ENCODE data around the gene SLC4A2.

DNA sequence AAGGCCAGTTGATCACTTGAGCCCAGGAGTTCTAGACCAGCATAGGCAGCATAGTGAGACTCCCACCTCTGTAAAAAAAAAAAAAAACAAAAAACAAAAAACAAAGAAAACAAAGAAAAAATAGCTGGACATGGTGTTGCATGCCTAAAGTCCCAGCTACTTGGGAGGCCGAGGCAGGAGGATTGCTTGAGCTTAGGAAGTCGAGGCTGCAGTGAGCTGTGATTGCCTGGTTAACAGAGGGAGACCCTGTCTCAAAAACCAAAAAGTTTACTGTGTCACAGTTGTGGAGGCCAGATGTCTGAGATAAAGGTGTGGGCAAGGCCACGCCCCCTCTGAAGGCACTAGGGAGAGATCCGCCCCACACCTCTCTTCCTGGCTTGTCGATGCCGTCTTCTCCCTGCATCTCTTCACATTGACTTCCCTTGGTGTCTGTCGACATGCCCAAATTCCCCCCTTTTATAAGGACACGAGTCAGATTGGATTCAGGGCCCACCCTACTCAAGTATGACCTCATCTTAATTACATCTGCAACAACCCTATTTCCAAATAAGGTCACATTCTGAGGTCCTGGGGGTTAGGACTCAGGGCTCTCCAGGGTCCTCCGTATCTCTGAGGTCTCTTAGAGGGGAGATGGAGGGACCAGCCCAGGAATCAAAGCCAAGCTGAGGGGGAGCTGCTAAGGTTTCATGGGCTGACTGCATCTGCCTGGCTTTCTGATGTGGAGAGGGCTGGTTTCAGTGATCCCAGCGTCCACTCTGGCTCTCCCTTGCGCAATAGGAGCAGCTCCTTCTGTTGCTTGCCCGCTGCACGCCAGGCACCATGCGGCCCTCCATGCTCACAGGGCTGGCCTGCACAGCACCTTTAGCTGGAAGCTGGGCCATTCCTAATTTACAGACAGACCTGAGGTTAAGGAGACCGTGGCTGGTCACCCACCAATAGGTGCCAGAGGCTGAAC is 50.0 kb downstream of the SLC4A2 start:
- TF ChIP-seq CTCF (IDR thresholded peaks at IDR 0.05; ENCODE audit: low read depth, low read length) (no peak), EZH2phosphoT487 (IDR thresholded peaks at IDR 0.05; ENCODE audit: low read depth) (no peak)

Data from OCI-LY3 (cell line).